Coronary artery (tissue), 2 donors: Measurements from ENCODE around the gene GRHPR.

Experiments used
- DNase-seq: peaks from one replicate; pipeline ENCODE4 v3.0.0-alpha.2; 2017; ENCODE audit warnings: low spot score
- H3K27ac ChIP-seq, 2 donors: fragments of 200-600 bp; sonication (generic); one replicate each; pipeline ENCODE4 v1.5.1; 2016 to 2019
- H3K4me3 ChIP-seq: fragments of 200-600 bp; sonication (generic); 2 replicates; pipeline ENCODE4 v1.5.1; 2016; ENCODE audit warnings: mild to moderate bottlenecking, moderate library complexity
- CTCF ChIP-seq: fragments of 200-600 bp; sonication (generic); IDR thresholded peaks from one replicate; pipeline ENCODE4 v1.5.1; 2019; ENCODE audit warnings: antibody characterized with exemption

GRHPR gene

GRCh38 chr9:37445832-37446231, 23.3 kb downstream of the GRHPR start:
- Histone ChIP-seq H3K4me3 (no peak overlapping the region), H3K27ac (no peak overlapping the region)
- DNase-seq: no peak
- no peak for TF ChIP-seq CTCF

- H3K27ac ChIP-seq: no peak overlapping the region
- peak; percentile 16 for DNase-seq
Measured at GRCh38 chr9:37446401-37446800, 23.9 kb downstream of the GRHPR start.

DNA sequence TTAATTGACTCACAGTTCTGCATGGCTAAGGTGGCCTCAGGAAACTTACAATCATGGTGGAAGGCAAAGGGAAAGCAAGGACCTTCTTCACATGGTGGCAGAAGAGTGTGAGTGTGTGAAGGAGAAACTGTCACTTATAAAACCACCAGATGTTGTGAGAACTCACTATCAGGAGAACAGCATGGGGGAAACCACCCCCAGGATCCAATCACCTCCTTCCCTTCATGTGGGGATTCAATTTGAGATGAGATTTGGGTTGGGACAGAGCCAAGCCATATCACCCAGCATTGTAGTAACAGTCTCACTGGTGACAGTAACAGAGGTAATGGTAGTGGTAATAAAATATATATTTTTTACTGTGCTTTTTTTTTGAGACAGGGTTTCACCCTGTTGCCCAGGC, 24.6 kb downstream of the GRHPR start:
- Histone ChIP-seq H3K27ac (no peak overlapping the region), H3K4me3 (no peak overlapping the region)
- no peak for DNase-seq
- TF ChIP-seq CTCF: no peak

More at GRCh38 chr9:37446401-37446800, 23.9 kb downstream of the GRHPR start:
- no peak for TF ChIP-seq CTCF
- H3K4me3 ChIP-seq: no peak overlapping the region

DNA sequence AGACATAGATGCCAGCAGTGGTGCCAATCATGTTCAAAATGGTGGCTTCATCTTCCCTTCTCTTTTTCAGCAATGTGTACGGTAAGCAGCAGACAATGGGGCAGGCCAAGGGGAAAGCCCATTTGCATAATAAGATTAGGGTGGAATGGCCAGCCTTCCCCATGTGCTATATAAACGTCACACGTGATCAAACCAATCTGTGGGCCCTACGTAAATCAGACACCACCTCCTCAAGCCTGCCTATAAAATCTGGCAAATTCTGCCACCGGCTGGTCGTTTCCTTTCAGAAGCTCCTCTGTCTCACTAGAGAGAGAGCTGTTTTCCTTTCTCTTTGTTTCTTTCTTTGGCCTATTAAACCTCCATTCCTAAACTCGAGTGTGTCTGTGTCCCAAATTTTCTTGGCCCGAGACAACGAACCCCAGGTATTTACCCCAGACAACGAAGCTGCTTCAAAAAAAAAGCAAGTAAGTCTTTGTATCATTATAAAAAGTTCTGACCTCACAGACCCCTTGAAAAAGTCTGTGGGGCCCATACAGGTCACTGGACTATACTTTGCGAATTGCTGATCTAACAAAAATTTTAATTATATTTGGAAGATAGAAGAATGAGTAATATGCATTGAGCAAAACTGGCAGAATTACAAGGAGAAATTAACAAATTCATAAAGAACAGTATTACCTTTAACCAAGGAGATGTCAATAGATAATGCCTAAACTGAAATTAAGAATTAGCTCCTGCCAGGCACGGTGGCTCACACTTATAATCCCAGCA, 27.6 kb downstream of the GRHPR start:
- TF ChIP-seq CTCF: no peak
- no peak overlapping the region for H3K27ac ChIP-seq
- DNase-seq: peak; percentile 19

DNA sequence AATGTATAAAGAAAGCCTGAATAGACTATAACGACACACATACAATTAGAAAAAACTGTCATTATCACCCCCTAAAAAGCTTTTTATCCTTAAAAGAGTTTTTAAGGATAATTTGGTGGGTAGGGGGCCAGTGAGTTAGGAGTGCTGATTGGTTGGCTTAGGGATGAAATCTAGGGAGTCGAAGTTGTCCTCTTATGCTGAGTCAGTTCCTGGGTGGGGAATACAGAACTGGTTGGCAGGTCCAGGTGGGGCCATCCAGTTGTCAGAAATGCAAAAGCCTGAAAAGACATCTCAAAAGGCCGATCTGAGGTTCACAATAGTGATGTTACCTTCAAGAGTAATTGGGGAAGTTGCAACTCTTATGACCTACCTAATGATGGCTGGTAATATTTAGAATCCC, 29.1 kb downstream of the GRHPR start:
- TF ChIP-seq CTCF: no peak

More for the DNA sequence above, 27.6 kb downstream of the GRHPR start:
- no peak overlapping the region for H3K4me3 ChIP-seq

DNA sequence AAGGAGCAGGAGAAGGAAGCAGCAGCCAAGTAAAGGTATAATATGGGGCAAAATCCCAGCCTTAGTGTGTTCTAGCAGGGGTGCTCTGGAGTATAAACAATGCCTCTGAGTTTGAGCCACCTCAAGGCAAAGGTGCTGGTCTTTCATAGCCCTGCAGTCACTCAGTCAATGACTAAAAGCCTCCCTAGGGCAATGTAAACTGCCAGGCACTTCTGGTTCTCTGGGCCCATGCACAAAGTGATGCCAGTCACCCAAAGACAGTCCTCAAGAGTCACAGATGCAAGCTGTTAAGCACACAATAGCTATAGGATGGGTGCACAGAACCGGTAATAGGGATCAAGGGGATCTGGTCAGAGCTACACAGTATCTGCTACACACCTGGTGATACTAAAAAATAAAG, 30.1 kb downstream of the GRHPR start:
- no peak for TF ChIP-seq CTCF
- Histone ChIP-seq H3K4me3 (no peak overlapping the region), H3K27ac (no peak overlapping the region)
- DNase-seq: peak; percentile 31

More for the DNA sequence above, 29.1 kb downstream of the GRHPR start:
- Histone ChIP-seq H3K4me3 (no peak overlapping the region), H3K27ac (no peak overlapping the region)
- peak; percentile 22 for DNase-seq

DNA sequence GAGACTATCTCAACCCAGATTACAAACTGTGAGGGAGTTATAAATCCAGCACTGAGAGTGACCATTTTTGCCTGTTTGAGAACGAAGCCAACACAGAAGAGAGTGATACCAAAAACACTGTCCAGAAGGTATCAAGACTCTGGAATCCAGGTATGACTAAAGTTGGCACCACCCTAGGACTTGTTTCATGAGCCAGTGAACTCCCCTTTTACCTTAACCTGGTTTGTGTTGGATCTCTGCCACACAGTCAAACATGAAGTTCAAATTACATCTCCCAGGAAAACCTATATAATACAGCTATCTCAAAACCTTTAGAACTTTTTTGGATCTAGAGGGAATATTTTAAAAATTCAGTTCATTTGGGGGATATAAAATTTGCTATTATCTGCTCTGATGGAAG, 31.3 kb downstream of the GRHPR start:
- Histone ChIP-seq H3K4me3 (no peak overlapping the region), H3K27ac (no peak overlapping the region)
- TF ChIP-seq CTCF: no peak
- DNase-seq: no peak
